Suprapubic skin (tissue), 3 donors: ENCODE measurements around the gene C2CD4A.

Experiments used
- EP300 ChIP-seq: sonication (generic); formaldehyde crosslinking; IDR thresholded peaks from one replicate; pipeline ENCODE4 v1.6.1; 2017; ENCODE audit warnings: antibody characterized with exemption
- POLR2A ChIP-seq, 2 donors: fragments of 450-650 bp; IDR thresholded peaks; one replicate each; pipeline ENCODE4 v1.6.1; 2017; ENCODE audit warnings: antibody characterized with exemption in 2 of 2, mild to moderate bottlenecking in 2 of 2, moderate library complexity in 2 of 2
- TF ChIP-seq, protein P1 (sequence below), 2 donors: fragments of 200-600 bp in 1 of 2; fragments of 450-650 bp in 1 of 2; sonication (generic) in 1 of 2; IDR thresholded peaks; one replicate each; pipeline ENCODE4 v1.5.1; 2016 to 2019; ENCODE audit warnings: antibody characterized with exemption in 2 of 2, mild to moderate bottlenecking in 1 of 2, moderate library complexity in 1 of 2

DNA sequence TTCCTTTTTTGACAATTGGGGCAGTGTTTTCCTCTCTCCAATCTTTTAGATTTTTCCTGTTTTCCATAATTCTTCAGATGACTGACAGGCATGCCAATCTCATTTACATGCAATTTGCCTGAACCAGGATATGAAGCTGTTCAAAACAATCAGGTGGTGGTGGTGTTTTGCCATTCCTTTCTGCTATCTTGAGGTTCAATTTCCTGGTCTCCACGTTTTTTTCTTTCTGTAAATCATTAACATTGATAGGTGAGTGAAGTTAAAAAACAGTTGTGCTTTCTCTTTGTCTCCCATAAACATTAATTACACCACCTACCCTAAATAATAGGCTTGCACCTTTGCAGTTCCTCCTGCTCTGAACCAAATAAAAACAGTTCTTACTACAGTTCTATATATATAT, 49.1 kb downstream of the C2CD4A start:
- TF ChIP-seq, protein P1, sequence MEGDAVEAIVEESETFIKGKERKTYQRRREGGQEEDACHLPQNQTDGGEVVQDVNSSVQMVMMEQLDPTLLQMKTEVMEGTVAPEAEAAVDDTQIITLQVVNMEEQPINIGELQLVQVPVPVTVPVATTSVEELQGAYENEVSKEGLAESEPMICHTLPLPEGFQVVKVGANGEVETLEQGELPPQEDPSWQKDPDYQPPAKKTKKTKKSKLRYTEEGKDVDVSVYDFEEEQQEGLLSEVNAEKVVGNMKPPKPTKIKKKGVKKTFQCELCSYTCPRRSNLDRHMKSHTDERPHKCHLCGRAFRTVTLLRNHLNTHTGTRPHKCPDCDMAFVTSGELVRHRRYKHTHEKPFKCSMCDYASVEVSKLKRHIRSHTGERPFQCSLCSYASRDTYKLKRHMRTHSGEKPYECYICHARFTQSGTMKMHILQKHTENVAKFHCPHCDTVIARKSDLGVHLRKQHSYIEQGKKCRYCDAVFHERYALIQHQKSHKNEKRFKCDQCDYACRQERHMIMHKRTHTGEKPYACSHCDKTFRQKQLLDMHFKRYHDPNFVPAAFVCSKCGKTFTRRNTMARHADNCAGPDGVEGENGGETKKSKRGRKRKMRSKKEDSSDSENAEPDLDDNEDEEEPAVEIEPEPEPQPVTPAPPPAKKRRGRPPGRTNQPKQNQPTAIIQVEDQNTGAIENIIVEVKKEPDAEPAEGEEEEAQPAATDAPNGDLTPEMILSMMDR (IDR thresholded peaks at IDR 0.05) = no peak
- TF ChIP-seq POLR2A (IDR thresholded peaks at IDR 0.05) (no peak), EP300 (no peak)
